ENCODE measurements around the gene HRAS.

The HRAS gene

GRCh38 chr11:508956-509355 lies 26.4 kb downstream of the HRAS start:
- H3K4me3 ChIP-seq (ENCODE audit: low read depth, low read length): no peak overlapping the region
- in situ Hi-C loops (cut with HindIII; ENCODE audit: low sequenced_read_pairs): no loop called here
- DNase-seq (ENCODE audit: low read depth, low spot score): no peak
- TF ChIP-seq CTCF (IDR thresholded peaks at IDR 0.05; ENCODE audit: low read depth, low read length): no peak

GRCh38 chr11:507727-508515 lies 27.5 kb downstream of the HRAS start:
- no peak for TF ChIP-seq CTCF (IDR thresholded peaks at IDR 0.05; ENCODE audit: low read depth, low read length)
- in situ Hi-C loops (cut with HindIII; ENCODE audit: low sequenced_read_pairs): no loop called here
- DNase-seq (ENCODE audit: low read depth, low spot score): no peak
- H3K4me3 ChIP-seq (ENCODE audit: low read depth, low read length): peak overlapping the region; percentile 53

GRCh38 chr11:506995-507726 lies 28.2 kb downstream of the HRAS start, which contains the start of gene RNH1:
Gene RNH1 (minus strand): TSS chr11:507242. CDS start chr11:502162, 5,080 bp downstream.
- DNase-seq (ENCODE audit: low read depth, low spot score): peak; percentile 95
- peak within 1 kb of the TSS; percentile 83 for H3K4me3 ChIP-seq (ENCODE audit: low read depth, low read length)
- in situ Hi-C loops (cut with HindIII; ENCODE audit: low sequenced_read_pairs): no loop called here
- no peak for TF ChIP-seq CTCF (IDR thresholded peaks at IDR 0.05; ENCODE audit: low read depth, low read length)

GRCh38 chr11:506238-506994 lies 29.0 kb downstream of the HRAS start:
- peak overlapping the region; percentile 83 for H3K4me3 ChIP-seq (ENCODE audit: low read depth, low read length)
- in situ Hi-C loops (cut with HindIII; ENCODE audit: low sequenced_read_pairs): no loop called here
- no peak for TF ChIP-seq CTCF (IDR thresholded peaks at IDR 0.05; ENCODE audit: low read depth, low read length)
- peak; percentile 98 for DNase-seq (ENCODE audit: low read depth, low spot score)

GRCh38 chr11:504994-505344 lies 30.4 kb downstream of the HRAS start:
- DNase-seq (ENCODE audit: low read depth, low spot score): no peak
- peak overlapping the region; percentile 44 for H3K4me3 ChIP-seq (ENCODE audit: low read depth, low read length)
- TF ChIP-seq CTCF (IDR thresholded peaks at IDR 0.05; ENCODE audit: low read depth, low read length): no peak
- in situ Hi-C loops (cut with HindIII; ENCODE audit: low sequenced_read_pairs): no loop called here
